NB4 (cell line): ENCODE data around the gene DPY19L1.
"Not testable (repeated sequence)": the region's sequence is repeated elsewhere in the genome, so short reads cannot be mapped to it uniquely, and the experiment has no call there.

Experiments used
- MYC ChIP-seq: IDR thresholded peaks from 2 replicates; pipeline ENCODE4 v1.6.1; 2011; ENCODE audit warnings: low read depth, low read length
- POLR2A ChIP-seq: IDR thresholded peaks from 2 replicates; pipeline ENCODE4 v1.6.1; 2011; ENCODE audit warnings: mild to moderate bottlenecking; ENCODE audit not compliant: insufficient read length; ENCODE audit errors: extremely low read depth
- TF ChIP-seq, protein P1 (sequence below): IDR thresholded peaks from one replicate; pipeline ENCODE4 v1.5.1; 2012; ENCODE audit warnings: low read depth, low read length
- TF ChIP-seq, protein P2 (sequence below): IDR thresholded peaks from 2 replicates; pipeline ENCODE4 v1.6.1; 2011; ENCODE audit warnings: low read depth, low read length

DNA sequence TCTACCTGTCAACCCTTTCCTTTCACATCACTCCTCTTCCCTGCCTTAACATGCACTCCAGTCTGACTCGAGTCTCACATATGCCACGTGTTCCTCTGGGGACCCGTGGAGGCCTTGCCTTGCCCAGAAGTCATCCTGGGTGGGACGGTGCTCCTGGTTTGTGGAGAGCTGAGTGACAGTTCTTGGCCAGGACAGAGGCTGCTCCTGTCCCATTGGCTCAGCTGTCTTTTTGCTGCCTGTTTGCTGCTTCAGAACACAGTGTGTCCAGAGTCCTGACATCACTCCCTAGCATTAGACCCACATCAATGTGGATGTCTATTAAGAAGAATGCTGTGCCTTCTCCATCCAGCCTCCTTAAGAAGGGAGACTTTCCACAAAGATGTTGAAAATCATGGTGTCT lies 116.8 kb downstream of the DPY19L1 start:
- TF ChIP-seq, protein P1, sequence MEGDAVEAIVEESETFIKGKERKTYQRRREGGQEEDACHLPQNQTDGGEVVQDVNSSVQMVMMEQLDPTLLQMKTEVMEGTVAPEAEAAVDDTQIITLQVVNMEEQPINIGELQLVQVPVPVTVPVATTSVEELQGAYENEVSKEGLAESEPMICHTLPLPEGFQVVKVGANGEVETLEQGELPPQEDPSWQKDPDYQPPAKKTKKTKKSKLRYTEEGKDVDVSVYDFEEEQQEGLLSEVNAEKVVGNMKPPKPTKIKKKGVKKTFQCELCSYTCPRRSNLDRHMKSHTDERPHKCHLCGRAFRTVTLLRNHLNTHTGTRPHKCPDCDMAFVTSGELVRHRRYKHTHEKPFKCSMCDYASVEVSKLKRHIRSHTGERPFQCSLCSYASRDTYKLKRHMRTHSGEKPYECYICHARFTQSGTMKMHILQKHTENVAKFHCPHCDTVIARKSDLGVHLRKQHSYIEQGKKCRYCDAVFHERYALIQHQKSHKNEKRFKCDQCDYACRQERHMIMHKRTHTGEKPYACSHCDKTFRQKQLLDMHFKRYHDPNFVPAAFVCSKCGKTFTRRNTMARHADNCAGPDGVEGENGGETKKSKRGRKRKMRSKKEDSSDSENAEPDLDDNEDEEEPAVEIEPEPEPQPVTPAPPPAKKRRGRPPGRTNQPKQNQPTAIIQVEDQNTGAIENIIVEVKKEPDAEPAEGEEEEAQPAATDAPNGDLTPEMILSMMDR: not testable (repeated sequence)
- TF ChIP-seq POLR2A, MYC: not testable (repeated sequence)
- TF ChIP-seq, protein P2, sequence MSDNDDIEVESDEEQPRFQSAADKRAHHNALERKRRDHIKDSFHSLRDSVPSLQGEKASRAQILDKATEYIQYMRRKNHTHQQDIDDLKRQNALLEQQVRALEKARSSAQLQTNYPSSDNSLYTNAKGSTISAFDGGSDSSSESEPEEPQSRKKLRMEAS: not testable (repeated sequence)
